Neuronal stem cell (in vitro differentiated cells): Measurements from ENCODE around the gene KLF17.
"Not testable (repeated sequence)": the region's sequence is repeated elsewhere in the genome, so short reads cannot be mapped to it uniquely, and the experiment has no call there.

Experiments
- DNase-seq: peaks from one replicate; pipeline ENCODE4 v3.0.0-alpha.2; 2013; ENCODE audit warnings: low spot score
- H2AFZ ChIP-seq: one replicate; pipeline ENCODE4 v1.6.1; 2013; ENCODE audit warnings: mild to moderate bottlenecking, low read length, inconsistent platforms
- H2AK5ac ChIP-seq: 2 replicates; pipeline ENCODE4 v1.6.1; 2013; ENCODE audit warnings: low read depth, mild to moderate bottlenecking, inconsistent platforms, low read length, moderate library complexity, mixed read lengths
- H2BK120ac ChIP-seq: 2 replicates; pipeline ENCODE4 v1.6.1; 2013; ENCODE audit warnings: low read depth, mild to moderate bottlenecking, inconsistent platforms, low read length, moderate library complexity, mixed read lengths
- H2BK12ac ChIP-seq: one replicate; pipeline ENCODE4 v1.6.1; 2013; ENCODE audit warnings: low read length, inconsistent platforms
- H2BK15ac ChIP-seq: 2 replicates; pipeline ENCODE4 v1.6.1; 2013; ENCODE audit warnings: mild to moderate bottlenecking, low read length, inconsistent platforms, mixed read lengths
- H2BK5ac ChIP-seq: one replicate; pipeline ENCODE4 v1.6.1; 2013; ENCODE audit warnings: inconsistent platforms, mild to moderate bottlenecking, low read length, moderate library complexity
- H3K14ac ChIP-seq: one replicate; pipeline ENCODE4 v1.6.1; 2013; ENCODE audit warnings: low read length, inconsistent platforms
- H3K18ac ChIP-seq: 2 replicates; pipeline ENCODE4 v1.6.1; 2013; ENCODE audit warnings: low read length, inconsistent platforms
- H3K23ac ChIP-seq: 2 replicates; pipeline ENCODE4 v1.6.1; 2013; ENCODE audit warnings: low read depth, mild to moderate bottlenecking, mixed read lengths, low read length, inconsistent platforms; ENCODE audit not compliant: poor library complexity
- H3K27ac ChIP-seq: replicated peaks from 3 replicates; pipeline ENCODE4 v1.5.1; 2013; ENCODE audit warnings: low read length, inconsistent platforms
- H3K27me3 ChIP-seq, 3 experiments: 2 replicates each; pipeline ENCODE4 v1.6.1; 2013; ENCODE audit warnings: low read length in 3 of 3, mild to moderate bottlenecking in 2 of 3, inconsistent platforms in 1 of 3, low read depth in 1 of 3, mixed read lengths in 1 of 3, moderate library complexity in 1 of 3; ENCODE audit not compliant: control insufficient read depth in 3 of 3, insufficient read depth in 3 of 3
- H3K36me3 ChIP-seq, 2 donors: replicated peaks in 1 of 2; 2 replicates each; pipeline ENCODE4 v1.6.1; 2013; ENCODE audit warnings: low read length in 2 of 2; ENCODE audit not compliant: control insufficient read depth in 2 of 2, insufficient read depth in 2 of 2
- H3K4ac ChIP-seq: 2 replicates; pipeline ENCODE4 v1.6.1; 2013; ENCODE audit warnings: inconsistent platforms, mild to moderate bottlenecking, low read length, moderate library complexity
- H3K4me1 ChIP-seq, 2 donors: 1 replicate in 1 of 2; 2 replicates in 1 of 2; pipeline ENCODE4 v1.6.1; 2013; ENCODE audit warnings: low read length in 2 of 2, low read depth in 1 of 2; ENCODE audit not compliant: control insufficient read depth in 2 of 2, insufficient read depth in 1 of 2
- H3K4me2 ChIP-seq: one replicate; pipeline ENCODE4 v1.6.1; 2013; ENCODE audit warnings: mild to moderate bottlenecking, low read length, inconsistent platforms; ENCODE audit not compliant: insufficient read depth, poor library complexity, severe bottlenecking
- H3K4me3 ChIP-seq, 2 donors: 2 replicates each; pipeline ENCODE4 v1.5.1; 2013; ENCODE audit warnings: low read length in 2 of 2, mild to moderate bottlenecking in 2 of 2, inconsistent platforms in 1 of 2, moderate library complexity in 1 of 2
- H3K79me1 ChIP-seq: one replicate; pipeline ENCODE4 v1.6.1; 2013; ENCODE audit warnings: low read depth, mild to moderate bottlenecking, inconsistent platforms, low read length, moderate library complexity
- H3K9ac ChIP-seq: one replicate; pipeline ENCODE4 v1.6.1; 2013; ENCODE audit warnings: mild to moderate bottlenecking, low read depth, low read length, inconsistent platforms; ENCODE audit not compliant: poor library complexity
- H3K9me3 ChIP-seq, 2 donors: replicated peaks in 1 of 2; 2 replicates each; pipeline versions ENCODE3 to v1.6.1; 2013; ENCODE audit warnings: low read length in 2 of 2, mild to moderate bottlenecking in 2 of 2, inconsistent platforms in 1 of 2, low read depth in 1 of 2, mixed read lengths in 1 of 2, moderate library complexity in 1 of 2; ENCODE audit not compliant: control insufficient read depth in 2 of 2, insufficient read depth in 1 of 2
- H4K8ac ChIP-seq: one replicate; pipeline ENCODE4 v1.6.1; 2013; ENCODE audit warnings: low read depth, mild to moderate bottlenecking, inconsistent platforms, low read length, moderate library complexity
- H4K91ac ChIP-seq: one replicate; pipeline ENCODE4 v1.6.1; 2013; ENCODE audit warnings: low read length, low read depth, mild to moderate bottlenecking, inconsistent platforms; ENCODE audit not compliant: poor library complexity
- WGBS, 2 donors: extraction: QIAGEN DNeasy Blood & Tissue Kit; methylation state at CpG; one replicate each; pipeline ENCODE4 v1.1.7; 2013; ENCODE audit warnings: missing lambda C conversion rate in 2 of 2, mixed read lengths in 1 of 2; ENCODE audit not compliant: insufficient read length in 2 of 2, insufficient replicate concordance in 1 of 2; ENCODE audit errors: extremely low coverage in 2 of 2; 5-methylcytosine and 5-hydroxymethylcytosine counted together

KLF17 gene

DNA sequence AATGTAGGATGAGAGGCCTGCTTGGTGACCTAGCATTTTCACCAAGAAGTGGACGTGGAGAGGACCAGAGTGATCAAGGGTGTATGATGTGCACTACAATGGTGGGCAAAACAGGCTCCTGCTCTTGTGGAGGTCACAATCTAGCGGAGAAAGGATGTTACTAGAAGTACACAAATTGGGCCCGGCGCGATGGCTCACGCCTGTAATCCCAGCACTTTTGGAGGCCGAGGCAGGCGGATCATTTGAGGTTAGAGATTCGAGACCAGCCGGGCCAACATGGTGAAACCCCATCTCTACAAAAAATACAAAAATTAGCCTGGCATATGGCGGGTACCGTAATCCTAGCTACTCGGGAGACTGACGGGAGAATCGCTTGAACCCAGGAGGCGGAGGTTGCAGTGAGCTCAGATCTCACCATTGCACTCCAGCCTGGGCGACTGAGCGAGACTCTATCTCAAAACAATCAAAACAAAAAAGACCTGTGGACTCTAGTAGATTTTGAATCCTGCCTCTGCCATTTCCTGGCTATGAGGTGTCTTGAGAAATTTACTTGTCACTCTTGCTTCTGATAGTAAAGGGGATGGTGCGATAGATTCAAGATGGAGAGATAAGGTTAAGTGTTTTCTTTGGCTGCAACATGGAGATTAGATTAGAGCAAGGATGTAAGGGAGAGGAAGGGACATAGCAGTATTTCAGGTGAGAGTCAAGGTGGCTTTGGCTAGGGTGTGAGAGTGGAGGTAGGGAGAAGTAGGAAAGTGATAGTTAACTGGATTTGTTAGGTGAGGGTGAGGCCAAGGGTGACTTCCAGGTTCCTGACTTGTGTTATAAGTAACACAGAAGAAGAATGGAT lies 15.7 kb downstream of the KLF17 start:
- no peak for DNase-seq
- Histone ChIP-seq H4K91ac (no peak overlapping the region), H3K27me3 (peaks cover 0 to 17% (median 0%) of the 10 kb centered on the region in 3 experiments), H3K4ac (no peak overlapping the region), H3K18ac (no peak overlapping the region), H3K9me3 (no peaks in the 10 kb centered on the region), H2BK5ac (no peak overlapping the region), H3K14ac (no peak overlapping the region), H3K4me3 (no peak overlapping the region), H2AK5ac (no peak overlapping the region), H3K9ac (no peak overlapping the region), H3K36me3 (no peaks in the 10 kb centered on the region), H3K23ac (no peak overlapping the region), H2BK120ac (no peak overlapping the region), H4K8ac (no peak overlapping the region), H3K27ac (no peak overlapping the region), H2BK12ac (no peak overlapping the region), H2BK15ac (no peak overlapping the region), H3K79me1 (no peaks in the 10 kb centered on the region), H3K4me1 (no peaks in the 10 kb centered on the region), H3K4me2 (no peak overlapping the region), H2AFZ (no peak overlapping the region)
- WGBS, 2 donors = no CpG with 5 or more reads among the region's 19 CpGs

DNA sequence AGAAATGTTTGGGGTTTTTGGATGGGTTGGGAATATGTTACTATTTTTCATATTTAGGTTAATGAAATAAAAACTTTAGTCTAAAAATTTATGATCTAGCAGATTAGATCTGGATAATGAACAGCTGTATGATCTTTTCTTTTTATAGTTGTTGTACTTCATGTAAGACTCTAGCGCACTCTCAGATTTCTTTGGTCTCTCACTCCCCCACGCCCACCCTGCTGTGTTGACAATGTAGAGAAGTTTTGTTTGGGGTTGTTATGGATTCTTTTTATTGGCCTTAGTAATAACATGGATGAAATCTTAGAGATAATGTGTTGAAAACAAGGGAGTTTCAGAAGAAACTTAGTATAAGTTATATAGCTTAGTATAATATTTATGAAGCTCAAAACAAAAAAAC lies 17.3 kb downstream of the KLF17 start:
- Histone ChIP-seq H3K4ac (no peak overlapping the region), H2BK5ac (no peak overlapping the region), H3K4me3 (no peak overlapping the region), H3K27me3 (peaks cover 0 to 17% (median 0%) of the 10 kb centered on the region in 3 experiments), H3K14ac (no peak overlapping the region), H2BK120ac (no peak overlapping the region), H3K79me1 (no peaks in the 10 kb centered on the region), H3K9ac (no peak overlapping the region), H2AK5ac (no peak overlapping the region), H2BK15ac (no peak overlapping the region), H3K23ac (no peak overlapping the region), H3K4me2 (no peak overlapping the region), H3K9me3 (no peaks in the 10 kb centered on the region), H2AFZ (no peak overlapping the region), H2BK12ac (no peak overlapping the region), H4K91ac (no peak overlapping the region), H3K18ac (no peak overlapping the region), H3K27ac (no peak overlapping the region), H3K36me3 (no peaks in the 10 kb centered on the region), H4K8ac (no peak overlapping the region), H3K4me1 (no peaks in the 10 kb centered on the region)
- no CpG with 5 or more reads among the region's 2 CpGs for WGBS, 2 donors
- DNase-seq = no peak

DNA sequence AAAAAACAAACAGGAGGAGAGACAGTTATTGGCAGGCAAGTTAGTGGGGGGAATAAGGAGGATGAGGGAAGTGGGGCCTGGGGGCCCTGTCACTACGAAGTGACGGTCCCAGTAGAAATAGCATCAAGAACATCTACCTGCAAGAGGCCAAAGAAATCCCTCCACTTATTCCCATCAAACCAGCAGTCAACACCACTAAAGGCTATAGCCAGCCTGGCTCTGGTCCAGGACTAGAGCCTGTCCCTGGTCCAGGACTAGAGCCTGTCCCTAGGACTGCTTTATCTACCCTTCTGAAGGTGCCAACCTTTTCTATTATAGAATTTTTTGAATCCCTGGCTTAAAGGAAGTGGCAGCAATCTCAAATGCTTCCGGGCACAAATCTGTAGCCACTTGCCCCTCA lies 19.6 kb downstream of the KLF17 start:
- Histone ChIP-seq H3K4me1 (no peaks in the 10 kb centered on the region), H3K4me3 (no peak overlapping the region), H3K9me3 (no peaks in the 10 kb centered on the region), H2AFZ (no peak overlapping the region), H2BK15ac (no peak overlapping the region), H2BK5ac (no peak overlapping the region), H3K9ac (no peak overlapping the region), H3K4ac (no peak overlapping the region), H3K18ac (no peak overlapping the region), H3K27ac (no peak overlapping the region), H3K79me1 (no peaks in the 10 kb centered on the region), H3K27me3 (peaks cover 0 to 10% (median 0%) of the 10 kb centered on the region in 3 experiments), H4K91ac (no peak overlapping the region), H2AK5ac (no peak overlapping the region), H3K36me3 (no peaks in the 10 kb centered on the region), H4K8ac (no peak overlapping the region), H3K14ac (no peak overlapping the region), H2BK120ac (no peak overlapping the region), H3K4me2 (no peak overlapping the region), H2BK12ac (no peak overlapping the region), H3K23ac (no peak overlapping the region)
- WGBS, 2 donors = no CpG with 5 or more reads among the region's 3 CpGs
- DNase-seq = no peak

DNA sequence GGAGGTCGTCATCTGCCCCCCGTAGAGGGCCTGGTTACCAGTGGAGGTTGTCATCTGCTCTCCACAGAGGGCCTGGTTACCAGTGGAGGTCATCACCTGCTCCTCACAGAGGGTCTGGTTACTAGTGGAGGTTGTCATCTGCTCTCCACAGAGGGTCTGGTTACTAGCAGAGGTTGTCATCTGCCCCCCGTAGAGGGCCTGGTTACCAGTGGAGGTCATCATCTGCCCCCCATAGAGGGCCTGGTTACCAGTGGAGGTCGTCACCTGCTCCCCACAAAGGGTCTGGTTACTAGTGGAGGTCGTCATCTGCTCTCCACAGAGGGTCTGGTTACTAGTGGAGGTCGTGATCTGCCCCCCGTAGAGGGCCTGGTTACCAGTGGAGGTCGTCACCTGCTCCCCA lies 20.9 kb downstream of the KLF17 start:
- H2BK15ac ChIP-seq, H3K18ac ChIP-seq, H2BK5ac ChIP-seq, DNase-seq, H3K27ac ChIP-seq, H3K14ac ChIP-seq, H3K27me3 ChIP-seq, H4K91ac ChIP-seq, H3K4me2 ChIP-seq, H3K36me3 ChIP-seq, H2BK12ac ChIP-seq, H3K9me3 ChIP-seq, H4K8ac ChIP-seq, H3K9ac ChIP-seq, H2BK120ac ChIP-seq, H2AK5ac ChIP-seq, H3K79me1 ChIP-seq, H2AFZ ChIP-seq, H3K23ac ChIP-seq, H3K4ac ChIP-seq, H3K4me1 ChIP-seq, H3K4me3 ChIP-seq: not testable (repeated sequence)
- no CpG with 5 or more reads among the region's 8 CpGs for whole genome bisulfite sequencing, 2 donors
